ENCODE measurements around the gene GNG12.

GRCh38 chr1:67721650-67722291 lies 111.5 kb downstream of the GNG12 start:
- TF ChIP-seq CTCF (IDR thresholded peaks at IDR 0.05) (no peak), POLR2AphosphoS5 (IDR thresholded peaks at IDR 0.05) (no peak)
